Measurements from ENCODE around the gene ATP11A.

GRCh38 chr13:112876305-112877000, 186.6 kb downstream of the ATP11A start:
- TF ChIP-seq CTCF (IDR thresholded peaks at IDR 0.05) (no peak), POLR2A (IDR thresholded peaks at IDR 0.05) (no peak)
